Neural crest cell (in vitro differentiated cells): ENCODE results near the gene CDH18. TPM values are rescaled to one million over a fixed set of nuclear protein-coding genes. Genes with fewer than 3 reads are reported as not detected.

ENCODE experiments used
- DNase-seq: peaks from one replicate; pipeline ENCODE4 v3.0.0; 2021; ENCODE audit warnings: low read depth, mixed read lengths, low spot score
- H3K27ac Mint-ChIP-seq: one replicate; pipeline ENCODE4 v1.8.0; 2021; ENCODE audit warnings: mild to moderate bottlenecking, mixed read lengths; ENCODE audit not compliant: unreplicated experiment
- H3K27me3 Mint-ChIP-seq: 2 replicates; pipeline ENCODE4 v1.8.0; 2021; ENCODE audit warnings: low read depth, mild to moderate bottlenecking, mixed read lengths
- H3K36me3 Mint-ChIP-seq: 2 replicates; pipeline ENCODE4 v1.8.0; 2021; ENCODE audit warnings: low read depth, mild to moderate bottlenecking, mixed read lengths
- H3K4me1 Mint-ChIP-seq: 2 replicates; pipeline ENCODE4 v1.8.0; 2021; ENCODE audit warnings: mixed read lengths
- H3K4me3 Mint-ChIP-seq: one replicate; pipeline ENCODE4 v1.8.0; 2021; ENCODE audit warnings: mild to moderate bottlenecking, mixed read lengths
- H3K9me3 Mint-ChIP-seq: 2 replicates; pipeline ENCODE4 v1.8.0; 2021; ENCODE audit warnings: mixed read lengths
- CTCF ChIP-seq: fragments of 200-600 bp; sonication (generic); conservative IDR thresholded peaks from 2 replicates; pipeline ENCODE4 v1.5.0; 2021; ENCODE audit warnings: antibody characterized with exemption, mild to moderate bottlenecking
- total RNA-seq: library from RNA; stranded (reverse); gene quantifications from 2 replicates; pipeline ENCODE4 v1.2.1, GENCODE V29; 2021

The CDH18 gene
- total RNA-seq, 1 donor from 2014 or later = 2.2 TPM

- Mint-ChIP-seq H3K36me3 (no peaks in the 10 kb centered on the region), H3K9me3 (peaks cover 6% of the 10 kb centered on the region), H3K4me3 (no peak overlapping the region), H3K4me1 (no peaks in the 10 kb centered on the region), H3K27ac (no peak overlapping the region), H3K27me3 (no peaks in the 10 kb centered on the region)
- no peak for TF ChIP-seq CTCF
- no peak for DNase-seq
Observed at GRCh38 chr5:19555436-19555835, 432.6 kb downstream of the CDH18 start.

DNA sequence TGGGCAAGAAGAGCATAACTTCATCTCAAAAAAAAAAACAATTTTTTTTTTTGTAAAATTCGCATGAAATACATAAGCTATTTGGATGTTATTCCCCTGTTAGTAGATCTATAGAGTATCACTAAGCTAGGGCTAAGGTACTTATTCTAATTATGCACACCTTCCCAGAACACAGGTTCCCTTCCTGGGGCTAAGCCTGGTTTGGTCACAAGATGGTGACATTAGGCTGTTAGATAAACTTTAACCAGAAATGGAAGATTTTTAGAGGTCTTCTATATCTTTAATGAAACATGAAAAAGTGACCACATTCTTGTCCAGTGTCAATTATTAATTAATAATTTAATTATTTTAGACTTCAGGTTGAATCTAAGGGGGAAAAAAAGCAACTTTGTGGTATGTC, 433.5 kb downstream of the CDH18 start:
- Mint-ChIP-seq H3K9me3 (peaks cover 9% of the 10 kb centered on the region), H3K4me1 (no peaks in the 10 kb centered on the region)
- no peak for TF ChIP-seq CTCF

GRCh38 chr5:19547640-19548039, 440.4 kb downstream of the CDH18 start:
- H3K4me3 Mint-ChIP-seq = no peak overlapping the region
- H3K4me1 Mint-ChIP-seq = no peaks in the 10 kb centered on the region
- DNase-seq = no peak
- TF ChIP-seq CTCF = no peak
- no peaks in the 10 kb centered on the region for H3K36me3 Mint-ChIP-seq
- peaks cover 3% of the 10 kb centered on the region for H3K9me3 Mint-ChIP-seq
- H3K27me3 Mint-ChIP-seq = no peaks in the 10 kb centered on the region
- no peak overlapping the region for H3K27ac Mint-ChIP-seq

More for the DNA sequence above, 433.5 kb downstream of the CDH18 start:
- Mint-ChIP-seq H3K4me3 (no peak overlapping the region), H3K36me3 (no peaks in the 10 kb centered on the region), H3K27ac (no peak overlapping the region), H3K27me3 (no peaks in the 10 kb centered on the region)
- DNase-seq = no peak

DNA sequence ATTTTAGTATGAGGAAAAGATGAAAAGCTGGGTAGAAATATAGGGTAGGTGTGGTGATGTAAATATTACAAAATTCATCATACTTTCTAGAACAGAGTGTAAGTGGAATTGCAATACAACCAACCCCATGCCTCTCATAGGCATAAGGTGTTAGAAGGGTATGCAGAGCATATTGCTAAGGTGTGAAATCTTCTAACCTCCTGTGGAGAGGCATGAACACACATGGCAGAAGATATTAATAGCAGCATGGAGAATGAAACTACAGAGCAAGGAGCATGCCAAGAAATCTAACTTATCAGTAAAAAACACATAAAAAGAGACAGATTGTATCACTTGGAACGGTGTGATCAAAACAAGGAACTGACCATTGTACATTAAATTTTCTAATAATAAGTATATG, 441.5 kb downstream of the CDH18 start:
- no peak for DNase-seq
- H3K27ac Mint-ChIP-seq = no peak overlapping the region
- H3K4me1 Mint-ChIP-seq = no peaks in the 10 kb centered on the region
- H3K9me3 Mint-ChIP-seq = peaks cover 3% of the 10 kb centered on the region
- H3K27me3 Mint-ChIP-seq = no peaks in the 10 kb centered on the region
- no peak overlapping the region for H3K4me3 Mint-ChIP-seq
- no peaks in the 10 kb centered on the region for H3K36me3 Mint-ChIP-seq
- TF ChIP-seq CTCF = no peak

DNA sequence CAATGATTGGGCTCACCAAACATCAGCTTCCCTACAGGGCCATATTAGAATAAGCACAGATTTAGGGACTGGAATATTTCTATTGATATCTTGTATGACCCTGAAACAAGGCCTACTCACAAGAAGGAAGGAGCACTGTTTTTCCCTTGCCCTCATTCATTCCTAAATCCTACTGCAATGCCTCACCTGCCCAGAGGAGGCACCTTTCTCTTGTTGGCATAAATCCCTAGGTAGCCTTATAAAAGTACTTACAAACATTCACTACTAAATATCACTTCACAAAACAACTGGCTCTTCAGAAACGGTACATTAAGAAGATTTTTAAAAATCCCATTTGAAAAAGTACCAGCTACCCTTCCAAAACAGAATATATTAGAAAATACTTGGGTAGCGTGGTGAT, 449.4 kb downstream of the CDH18 start:
- no peaks in the 10 kb centered on the region for H3K4me1 Mint-ChIP-seq
- DNase-seq = no peak
- no peaks in the 10 kb centered on the region for H3K9me3 Mint-ChIP-seq
- no peak overlapping the region for H3K27ac Mint-ChIP-seq
- no peaks in the 10 kb centered on the region for H3K27me3 Mint-ChIP-seq
- H3K4me3 Mint-ChIP-seq = no peak overlapping the region
- TF ChIP-seq CTCF = peak; percentile 20
- no peaks in the 10 kb centered on the region for H3K36me3 Mint-ChIP-seq

- Mint-ChIP-seq H3K4me3 (no peak overlapping the region), H3K4me1 (no peaks in the 10 kb centered on the region), H3K27ac (no peak overlapping the region), H3K27me3 (no peaks in the 10 kb centered on the region), H3K9me3 (no peaks in the 10 kb centered on the region), H3K36me3 (no peaks in the 10 kb centered on the region)
- no peak for DNase-seq
- no peak for TF ChIP-seq CTCF
Observed at GRCh38 chr5:19536387-19536786, 451.6 kb downstream of the CDH18 start.
